GM12892 (cell line): ENCODE measurements around the gene MBD1.

Experiments used
- POLR2A ChIP-seq: IDR thresholded peaks from 2 replicates; pipeline ENCODE4 v1.6.1; 2011; ENCODE audit warnings: low read depth, low read length, control low read depth
- POLR2AphosphoS5 ChIP-seq: IDR thresholded peaks from 2 replicates; pipeline ENCODE4 v1.6.1; 2011; ENCODE audit warnings: low read depth, low read length, control low read depth

DNA sequence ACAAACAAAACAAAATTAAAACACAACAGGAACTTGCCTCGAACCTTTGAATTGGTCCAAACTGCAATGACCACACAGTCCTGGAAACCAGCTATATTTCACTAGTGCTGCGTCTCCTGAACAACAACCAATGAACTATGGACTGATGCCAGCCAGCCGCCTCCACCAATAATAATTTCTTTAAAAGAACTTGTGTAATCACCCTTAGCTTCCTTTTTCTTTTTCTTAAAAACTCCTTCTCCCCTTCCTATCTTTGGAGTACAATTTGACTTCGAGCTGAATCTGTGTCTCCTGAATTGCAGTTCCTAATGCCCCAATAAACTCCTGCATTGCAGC, 7.8 kb upstream of the MBD1 start:
- TF ChIP-seq POLR2A (no peak), POLR2AphosphoS5 (no peak)
